D721Med (cell line): ENCODE measurements around the gene UNC50.

ENCODE experiments used
- DNase-seq: peaks from one replicate; pipeline ENCODE4 v3.0.0; 2011; ENCODE audit warnings: low spot score; ENCODE audit not compliant: insufficient read length
- FAIRE-seq: peaks from 2 replicates; lab custom pipeline; 2011; peaks lifted over from hg19 to GRCh38; lab: Jason Lieb, UNC
- TF ChIP-seq, protein P1 (sequence below): IDR thresholded peaks from 2 replicates; pipeline ENCODE4 v1.5.1; 2012; ENCODE audit warnings: mild to moderate bottlenecking, control low read depth; ENCODE audit not compliant: insufficient read depth; ENCODE audit errors: missing control alignments

UNC50 gene

DNA sequence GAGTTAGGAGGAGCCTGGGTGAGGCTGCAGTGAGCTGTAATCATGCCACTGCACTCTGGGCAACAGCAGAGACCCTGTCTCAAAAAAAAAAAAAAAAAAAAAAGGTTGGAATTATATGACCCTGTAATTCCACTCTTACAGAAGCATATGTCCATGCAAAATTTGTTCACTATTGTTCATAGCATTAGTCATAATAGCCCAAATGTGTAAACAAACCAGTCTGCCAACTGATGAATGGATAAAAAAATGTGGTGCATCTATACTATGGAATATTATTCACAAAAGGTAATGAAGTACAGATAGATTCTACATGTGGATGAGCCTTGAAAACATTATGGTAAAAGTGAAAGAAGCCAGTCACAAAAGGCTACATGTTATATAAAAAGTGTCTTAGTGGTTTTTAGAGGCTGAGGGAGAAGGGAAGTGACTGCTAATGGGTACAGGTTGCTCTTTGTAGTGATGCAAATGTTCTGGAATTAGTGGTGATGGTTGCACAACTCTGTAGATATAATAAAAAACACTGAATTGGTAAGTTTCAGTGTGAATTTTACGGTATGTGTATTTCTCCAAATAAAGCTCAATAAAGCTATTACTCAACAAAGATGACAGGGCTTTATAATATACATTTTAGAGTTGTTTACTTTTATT lies 9.5 kb upstream of the UNC50 start:
- no peak for DNase-seq
- TF ChIP-seq, protein P1, sequence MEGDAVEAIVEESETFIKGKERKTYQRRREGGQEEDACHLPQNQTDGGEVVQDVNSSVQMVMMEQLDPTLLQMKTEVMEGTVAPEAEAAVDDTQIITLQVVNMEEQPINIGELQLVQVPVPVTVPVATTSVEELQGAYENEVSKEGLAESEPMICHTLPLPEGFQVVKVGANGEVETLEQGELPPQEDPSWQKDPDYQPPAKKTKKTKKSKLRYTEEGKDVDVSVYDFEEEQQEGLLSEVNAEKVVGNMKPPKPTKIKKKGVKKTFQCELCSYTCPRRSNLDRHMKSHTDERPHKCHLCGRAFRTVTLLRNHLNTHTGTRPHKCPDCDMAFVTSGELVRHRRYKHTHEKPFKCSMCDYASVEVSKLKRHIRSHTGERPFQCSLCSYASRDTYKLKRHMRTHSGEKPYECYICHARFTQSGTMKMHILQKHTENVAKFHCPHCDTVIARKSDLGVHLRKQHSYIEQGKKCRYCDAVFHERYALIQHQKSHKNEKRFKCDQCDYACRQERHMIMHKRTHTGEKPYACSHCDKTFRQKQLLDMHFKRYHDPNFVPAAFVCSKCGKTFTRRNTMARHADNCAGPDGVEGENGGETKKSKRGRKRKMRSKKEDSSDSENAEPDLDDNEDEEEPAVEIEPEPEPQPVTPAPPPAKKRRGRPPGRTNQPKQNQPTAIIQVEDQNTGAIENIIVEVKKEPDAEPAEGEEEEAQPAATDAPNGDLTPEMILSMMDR: no peak
- no peak for FAIRE-seq

- FAIRE-seq (no peak), DNase-seq (no peak)
Measured at GRCh38 chr2:98601532-98602132, 6.8 kb upstream of the UNC50 start.

GRCh38 chr2:98604547-98604946 lies 3.8 kb upstream of the UNC50 start:
- TF ChIP-seq, protein P1: no peak
- DNase-seq (no peak), FAIRE-seq (no peak)

More at GRCh38 chr2:98601532-98602132, 6.8 kb upstream of the UNC50 start:
- TF ChIP-seq, protein P1: peak; percentile 52

DNA sequence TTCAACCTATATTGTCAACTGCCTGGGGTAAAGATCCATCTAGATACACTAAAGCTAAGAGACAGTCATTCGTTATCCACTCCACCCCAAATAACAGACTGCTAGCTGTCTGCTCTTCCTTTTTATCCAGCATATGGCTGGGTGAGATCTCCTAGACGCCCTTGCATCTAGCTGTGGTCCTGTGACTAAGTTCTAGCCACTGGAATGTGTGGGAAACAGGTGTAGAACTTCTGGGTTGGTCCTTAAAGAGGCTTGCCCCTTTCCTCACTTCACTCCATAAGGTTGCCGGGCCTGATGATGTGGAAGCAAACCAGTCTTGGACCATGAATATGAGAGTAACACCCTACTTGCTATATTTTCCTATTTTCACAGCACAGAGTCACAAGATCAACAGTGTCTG lies 3.3 kb upstream of the UNC50 start:
- FAIRE-seq (no peak), DNase-seq (no peak)
- TF ChIP-seq, protein P1: no peak

DNA sequence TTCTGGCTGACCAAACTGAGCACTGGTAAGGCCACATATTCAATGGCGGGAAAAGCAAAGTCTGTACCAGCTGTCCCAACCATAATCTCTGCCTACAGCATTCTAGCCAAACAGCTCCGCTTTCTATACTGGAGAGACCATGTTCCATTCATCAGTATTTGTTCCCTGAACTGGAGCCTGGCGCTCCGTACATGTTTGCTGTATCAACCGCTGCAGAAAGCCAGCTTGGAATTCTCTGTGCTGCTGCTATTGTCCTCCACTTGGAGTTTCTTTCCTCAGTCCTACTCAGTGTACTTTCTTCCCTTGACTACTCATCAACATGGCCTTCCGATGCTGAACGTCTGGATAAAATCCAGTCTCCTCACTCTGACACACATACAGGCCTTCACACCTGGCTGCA lies 2.0 kb upstream of the UNC50 start:
- TF ChIP-seq, protein P1: no peak
- FAIRE-seq (no peak), DNase-seq (no peak)

- DNase-seq (no peak), FAIRE-seq (no peak)
- TF ChIP-seq, protein P1: no peak
Measured at GRCh38 chr2:98607104-98607503, 1.3 kb upstream of the UNC50 start.

DNA sequence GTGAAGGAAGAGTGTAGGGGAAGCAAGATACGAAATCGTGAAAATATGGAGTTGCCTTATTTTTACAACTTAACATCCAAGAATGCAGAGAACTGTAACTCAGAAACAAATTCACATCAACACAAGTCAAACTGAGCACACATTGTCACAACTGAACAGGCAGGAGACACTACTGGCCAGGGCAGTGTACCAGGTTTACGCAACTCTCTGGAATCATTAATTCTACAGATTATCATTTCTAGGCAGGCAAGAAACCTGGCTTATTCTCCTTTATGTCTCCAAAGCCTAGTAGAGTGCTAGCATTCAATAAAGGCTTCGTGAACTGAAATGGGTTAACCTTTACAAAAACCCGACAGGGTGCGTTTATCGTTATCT lies 661 bp upstream of the UNC50 start:
- FAIRE-seq (no peak), DNase-seq (no peak)
- TF ChIP-seq, protein P1: no peak
